ENCODE data around the gene PTPN3. TPM values are rescaled to one million over a fixed set of nuclear protein-coding genes. Genes with fewer than 3 reads are reported as not detected.

PTPN3 gene
- total RNA-seq, 1 donor from 2014 or later: 0.61 TPM

GRCh38 chr9:109426626-109427402 lies 71.3 kb downstream of the PTPN3 start:
- intact Hi-C loops (cut with micrococcal nuclease): no loop called here

GRCh38 chr9:109424618-109425017 lies 73.5 kb downstream of the PTPN3 start:
- intact Hi-C loops (cut with micrococcal nuclease): no loop called here

DNA sequence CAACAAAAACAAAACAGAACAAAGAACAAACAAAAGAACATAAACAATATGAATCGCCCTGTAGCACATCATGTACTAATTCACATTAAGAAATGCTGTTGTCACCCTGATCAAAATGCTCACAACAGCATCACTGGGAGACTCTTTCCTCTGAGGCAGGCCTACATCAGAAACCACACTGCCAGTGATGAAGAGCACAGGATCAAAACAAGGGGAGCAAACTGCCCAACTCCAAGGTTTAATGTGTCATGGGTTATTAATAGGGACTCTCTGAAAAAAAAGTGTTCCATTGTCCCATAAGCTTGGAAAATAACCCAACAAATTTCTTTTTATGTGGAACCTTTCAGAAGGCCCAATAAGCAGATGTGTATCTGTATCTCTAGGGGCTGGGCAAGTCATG lies 74.2 kb downstream of the PTPN3 start:
- intact Hi-C loops (cut with micrococcal nuclease): no loop called here

GRCh38 chr9:109422641-109423040 lies 75.5 kb downstream of the PTPN3 start:
- intact Hi-C loops (cut with micrococcal nuclease): no loop called here

DNA sequence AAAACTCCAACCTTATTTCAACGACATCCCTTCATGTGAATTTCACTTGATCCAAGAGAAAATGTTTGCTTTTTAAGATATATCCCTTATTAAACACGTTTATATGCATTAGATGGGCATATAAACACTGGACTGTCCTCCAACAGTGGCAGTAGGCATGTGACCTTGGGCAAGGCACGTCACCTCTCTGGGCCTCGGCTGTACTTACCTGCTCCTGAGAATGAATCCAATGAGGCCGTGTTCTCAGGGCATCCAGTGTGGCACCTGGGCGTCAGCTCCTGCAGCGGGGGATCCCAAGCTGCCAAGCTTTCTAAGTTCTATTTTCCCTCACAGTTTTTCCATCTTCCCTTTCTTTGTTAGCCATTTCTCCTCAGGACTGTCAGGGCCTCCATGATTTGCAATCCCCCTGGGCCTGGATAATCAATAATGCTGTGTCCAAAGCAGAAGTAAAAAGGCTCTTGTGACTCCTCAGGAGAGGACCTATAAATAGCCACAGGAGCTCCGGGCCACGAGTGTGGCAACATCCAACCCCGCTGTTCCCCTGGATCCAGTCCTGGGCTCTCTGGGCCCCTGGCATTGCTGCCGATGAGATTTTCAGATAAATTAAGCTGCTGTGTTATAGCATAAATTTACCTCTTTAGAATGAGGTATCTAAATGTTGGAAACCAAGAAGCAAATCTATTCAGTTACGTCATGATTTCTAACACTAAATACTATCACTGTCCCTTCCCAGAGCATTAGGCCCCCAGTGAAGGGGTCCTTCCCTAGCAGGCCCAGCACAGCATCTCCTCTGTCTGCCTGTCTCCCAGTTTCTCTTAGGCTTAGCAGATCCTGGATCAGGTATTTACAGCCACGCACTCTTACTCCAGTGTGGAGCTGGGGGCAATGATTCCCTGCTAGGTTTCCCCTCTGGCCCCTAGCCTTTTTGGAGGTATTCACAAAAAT lies 76.8 kb downstream of the PTPN3 start:
- intact Hi-C loops (cut with micrococcal nuclease): no loop called here

GRCh38 chr9:109419531-109419930 lies 78.6 kb downstream of the PTPN3 start:
- intact Hi-C loops (cut with micrococcal nuclease): loop anchor here (10.0 kb wide), 1 partner anchor 305 kb away; the partner anchor contains the start of gene TMEM245

- intact Hi-C loops (cut with micrococcal nuclease): loop anchor here (10.0 kb wide), 1 partner anchor 304 kb away; the partner anchor contains the start of gene TMEM245
Observed at GRCh38 chr9:109418827-109419226, 79.3 kb downstream of the PTPN3 start.

- intact Hi-C loops (cut with micrococcal nuclease): loop anchor here (10.0 kb wide), 1 partner anchor 303 kb away; the partner anchor contains the start of gene TMEM245
Observed at GRCh38 chr9:109417585-109418544, 80.2 kb downstream of the PTPN3 start.

DNA sequence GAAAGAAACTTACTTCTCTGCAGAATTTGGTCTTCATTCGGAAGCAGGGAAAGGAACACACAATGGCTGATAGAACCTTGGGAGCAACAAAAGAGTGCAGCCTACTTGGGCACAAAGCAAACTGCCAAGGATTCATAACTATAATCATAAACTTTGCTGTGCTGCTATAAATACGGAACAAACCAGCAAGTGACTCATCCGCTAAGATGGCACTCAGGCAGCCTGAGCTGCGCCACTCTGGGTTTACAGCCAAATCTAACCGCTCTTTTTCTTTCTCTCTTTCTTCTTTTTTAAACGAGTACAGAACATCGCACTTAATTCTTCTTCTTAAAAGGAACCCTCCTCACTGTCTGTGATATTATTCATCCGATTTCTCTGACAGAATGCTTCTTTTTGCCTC lies 81.1 kb downstream of the PTPN3 start:
- intact Hi-C loops (cut with micrococcal nuclease): loop anchor here (10.0 kb wide), 1 partner anchor 302 kb away; the partner anchor contains the start of gene TMEM245

DNA sequence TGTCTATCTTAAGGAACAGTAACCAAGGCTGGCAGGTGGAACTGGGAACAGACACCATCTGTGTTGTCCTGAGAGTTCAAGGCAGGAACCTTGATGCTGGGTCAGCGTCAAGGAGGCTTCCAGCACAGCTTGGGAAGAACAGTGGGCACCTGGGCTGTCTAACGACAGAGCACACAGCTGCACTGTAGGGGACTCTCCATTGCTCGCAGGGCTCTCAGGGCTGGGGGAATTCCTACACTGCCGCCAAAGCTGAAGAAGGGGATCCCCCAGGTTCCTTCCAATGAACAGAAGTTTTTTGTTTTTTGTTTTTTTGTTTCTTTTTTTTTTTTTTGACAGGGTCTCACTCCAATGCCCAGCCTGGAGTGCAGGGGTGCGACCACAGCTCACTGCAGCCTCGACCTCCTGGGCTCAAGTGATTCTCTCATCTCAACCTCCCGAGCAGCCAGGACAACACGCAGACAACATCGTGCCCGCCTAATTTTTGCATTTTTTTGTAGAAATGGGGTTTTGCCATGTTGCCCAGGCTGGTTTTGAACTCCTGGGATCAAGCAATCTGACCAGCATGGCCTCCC lies 81.9 kb downstream of the PTPN3 start:
- intact Hi-C loops (cut with micrococcal nuclease): loop anchor here (10.0 kb wide), 1 partner anchor 301 kb away; the partner anchor contains the start of gene TMEM245

- intact Hi-C loops (cut with micrococcal nuclease): loop anchor here (5.0 to 10.0 kb wide), 2 partner anchors 92 to 299 kb away; partner anchors contain the start of genes EPB41L4B and TMEM245
Observed at GRCh38 chr9:109414125-109414785, 83.9 kb downstream of the PTPN3 start.

DNA sequence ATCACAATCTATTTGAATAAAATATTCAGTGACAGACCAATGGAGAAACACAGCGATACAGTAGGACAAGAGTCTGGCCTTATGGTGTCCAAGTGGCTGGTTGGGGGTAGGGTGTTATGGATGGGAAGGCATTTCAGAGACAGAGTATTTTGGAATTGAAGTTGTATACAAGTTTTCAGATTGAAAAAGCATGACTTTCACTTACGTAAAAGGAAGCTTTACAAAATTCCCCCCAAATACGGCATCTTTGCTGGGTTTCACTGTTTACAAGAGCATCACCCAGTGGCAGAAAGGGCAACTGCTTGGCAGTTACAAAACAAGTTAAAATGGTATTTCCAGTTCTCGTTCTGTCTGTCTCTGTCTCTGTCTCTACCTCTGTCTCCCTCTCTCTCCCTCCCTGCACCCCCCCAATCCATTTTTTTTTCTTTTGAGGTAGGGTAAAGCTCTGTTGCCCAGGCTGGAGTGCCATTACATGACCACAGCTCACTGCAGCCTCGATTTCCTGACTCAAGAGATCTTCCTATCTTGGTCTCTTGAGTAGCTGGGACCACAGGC lies 86.2 kb downstream of the PTPN3 start:
- intact Hi-C loops (cut with micrococcal nuclease): loop anchor here (2.0 to 10.0 kb wide), 3 partner anchors 57 to 297 kb away; partner anchors contain the start of genes EPB41L4B and TMEM245

DNA sequence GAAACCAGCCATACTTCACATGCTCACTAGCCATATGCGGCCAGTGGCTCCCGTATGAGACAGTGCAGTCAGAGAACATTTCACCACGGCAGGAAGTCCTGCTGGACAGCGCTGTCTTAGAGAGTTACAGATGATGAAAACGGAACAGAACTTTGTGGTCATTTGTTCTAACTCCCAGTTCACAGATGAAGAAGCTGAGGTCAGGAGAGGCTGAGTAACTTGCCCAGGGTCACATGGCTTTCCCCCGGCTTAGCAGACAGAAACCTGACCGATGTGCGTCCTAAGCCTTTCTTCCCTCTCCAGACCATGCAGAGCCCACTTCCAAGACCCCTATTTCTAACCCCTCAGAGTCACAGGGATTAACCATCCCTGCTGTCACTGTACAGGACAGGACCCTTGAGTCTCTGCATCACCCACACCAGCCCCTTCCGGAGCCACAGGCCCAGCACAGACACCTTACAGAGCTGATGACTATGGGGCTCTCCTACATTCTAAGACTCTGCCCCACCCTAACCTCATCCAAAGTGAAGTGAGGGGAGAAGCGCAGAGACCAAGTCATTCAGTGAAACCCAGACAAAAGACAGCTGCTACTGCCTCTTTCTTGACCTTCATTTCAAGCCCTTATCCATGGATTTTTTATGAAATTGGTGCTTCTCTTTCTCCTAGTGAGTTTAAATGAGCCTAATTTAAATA lies 86.9 kb downstream of the PTPN3 start:
- intact Hi-C loops (cut with micrococcal nuclease): loop anchor here (2.0 to 10.0 kb wide), 3 partner anchors 58 to 296 kb away; partner anchors contain the start of genes EPB41L4B and TMEM245

DNA sequence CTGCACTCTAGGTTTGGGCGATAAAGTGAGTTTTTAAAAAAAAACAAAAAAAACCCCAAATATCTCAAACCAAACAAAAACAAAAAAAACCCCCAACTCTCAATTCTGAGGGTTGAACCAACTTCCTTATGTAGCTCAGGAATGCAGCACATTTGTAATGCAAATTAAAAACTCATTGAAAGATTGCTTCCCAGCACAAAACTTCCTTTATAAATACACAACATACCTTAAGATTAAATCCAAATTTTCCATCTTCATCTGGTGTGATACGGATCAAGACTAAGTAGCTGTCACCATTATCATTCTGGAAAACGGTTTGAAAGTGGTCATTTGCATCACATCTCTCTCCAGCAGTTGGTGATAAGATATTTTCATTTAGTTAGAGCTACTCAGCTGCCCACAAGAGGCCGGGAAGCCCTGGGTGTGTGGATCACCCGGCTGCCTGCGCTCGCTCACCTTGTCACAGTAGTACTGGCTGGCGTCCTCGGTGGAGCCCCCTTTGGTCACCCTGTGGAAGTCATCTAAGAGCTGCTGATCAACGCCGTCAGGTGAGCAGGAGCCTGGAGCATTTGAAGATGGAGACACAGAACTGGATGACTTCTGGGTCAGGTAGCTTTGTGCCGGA lies 88.2 kb downstream of the PTPN3 start:
- intact Hi-C loops (cut with micrococcal nuclease): loop anchor here (2.0 to 10.0 kb wide), 3 partner anchors 59 to 295 kb away; partner anchors contain the start of genes EPB41L4B and TMEM245

- intact Hi-C loops (cut with micrococcal nuclease): no loop called here
Observed at GRCh38 chr9:109408759-109409462, 89.2 kb downstream of the PTPN3 start.

- intact Hi-C loops (cut with micrococcal nuclease): no loop called here
Observed at GRCh38 chr9:109403766-109404320, 94.3 kb downstream of the PTPN3 start.

GRCh38 chr9:109403116-109403515 lies 95.0 kb downstream of the PTPN3 start:
- intact Hi-C loops (cut with micrococcal nuclease): no loop called here

Measured in T-helper 2 cell treated with Interferon-gamma antibody and Interleukin-4, amounts not matched to agents 100 ng/mL and 5 ng/mL, for 36 hours (primary cell).